HS-27A (cell line): ENCODE measurements around the gene NTM.

ENCODE experiments used
- DNase-seq: peaks from one replicate; pipeline ENCODE4 v3.0.0-alpha.2; 2012; ENCODE audit warnings: low read depth, missing footprints

Gene NTM

DNA sequence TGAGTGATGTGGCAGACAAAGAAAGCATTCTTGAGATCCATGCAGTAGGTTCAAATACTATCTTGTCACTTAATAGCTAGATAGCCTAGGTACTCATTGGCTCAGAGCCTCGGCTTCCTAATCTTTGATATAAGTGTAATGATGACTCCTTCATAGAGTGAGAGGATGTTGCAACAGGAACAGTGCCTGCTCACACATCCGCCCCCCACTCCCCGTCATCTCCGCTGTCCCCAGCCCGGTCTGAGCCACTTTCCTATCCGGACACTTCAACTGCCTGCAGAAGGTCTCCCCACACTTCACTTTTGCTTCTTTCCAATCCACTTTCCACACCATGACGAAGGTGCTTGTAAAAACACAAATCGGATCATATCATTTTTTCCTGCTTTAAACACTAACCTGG is 128.8 kb downstream of the NTM start:
- no peak for DNase-seq

DNA sequence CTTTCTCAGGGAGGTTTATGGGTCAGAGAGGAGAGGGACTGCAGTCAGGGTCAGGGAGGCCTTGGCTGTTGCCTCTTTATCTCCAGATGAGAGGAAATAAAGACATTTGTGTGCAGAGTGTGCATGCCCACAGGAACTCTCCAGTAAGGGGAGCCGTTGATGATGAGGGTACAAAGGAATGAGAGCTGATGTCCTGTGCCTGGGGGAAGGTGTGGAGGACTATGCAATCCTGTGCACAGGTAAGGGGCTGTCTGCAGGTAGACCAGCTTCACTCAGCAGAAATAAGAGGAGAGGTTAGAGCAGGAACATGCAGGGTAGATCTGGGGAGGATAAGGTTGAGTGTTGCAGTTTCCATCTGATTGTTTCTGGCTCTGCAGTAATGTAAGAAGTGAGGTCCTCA is 132.6 kb downstream of the NTM start:
- DNase-seq: no peak

DNA sequence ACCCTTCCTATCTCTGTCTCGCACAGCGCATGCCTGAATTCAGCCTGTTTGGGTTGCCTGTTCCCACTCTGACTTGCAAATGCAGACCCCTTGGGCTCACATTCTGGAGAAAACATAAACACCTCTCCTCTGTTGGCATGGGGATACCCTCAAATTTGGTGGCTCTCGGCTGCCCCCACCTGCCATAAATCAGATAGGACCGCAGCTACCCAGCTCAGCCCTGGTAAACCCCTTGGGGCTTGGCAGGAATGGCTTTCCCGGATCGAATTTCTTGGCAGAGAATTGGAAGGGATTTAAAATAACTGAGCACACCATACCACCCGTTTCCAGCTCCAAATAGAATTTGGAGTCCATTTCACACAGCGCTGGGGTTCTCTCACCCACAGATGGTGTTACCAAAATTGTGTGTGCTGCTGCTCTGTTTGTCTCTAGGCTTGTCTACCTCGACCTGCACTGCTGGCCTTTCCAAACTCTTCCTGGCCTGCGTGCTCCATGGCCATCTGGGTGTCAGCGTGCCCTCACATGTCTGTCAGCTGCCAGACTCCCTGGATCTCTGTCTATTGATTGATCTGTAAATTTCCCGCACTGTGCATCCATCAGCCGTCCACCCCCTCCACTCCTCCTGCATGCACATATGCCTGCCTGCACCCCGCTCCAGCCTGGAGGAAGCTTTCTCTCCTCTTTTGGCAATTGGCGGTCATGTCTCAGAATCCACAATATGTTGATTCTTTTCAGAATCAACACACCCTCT is 134.0 kb downstream of the NTM start:
- no peak for DNase-seq

DNA sequence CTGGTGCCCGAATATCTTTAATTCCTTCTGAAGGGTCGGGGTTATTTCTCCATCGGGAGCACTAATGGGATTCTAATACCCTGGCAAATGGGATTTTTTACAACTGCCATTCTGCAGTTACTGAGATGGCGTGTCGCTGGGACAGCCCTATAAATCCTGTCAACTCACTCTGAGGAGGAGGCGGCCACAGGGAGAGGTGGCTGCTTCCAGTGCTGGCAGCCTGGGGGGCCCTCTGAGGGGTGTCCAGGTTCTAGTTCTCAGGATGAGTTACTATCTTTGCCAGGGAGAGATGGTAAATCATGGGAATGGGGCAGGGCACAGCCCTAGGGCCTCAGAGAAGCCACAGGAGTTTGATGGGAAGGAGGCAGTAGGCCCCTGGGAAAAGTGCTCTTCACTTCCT is 135.9 kb downstream of the NTM start:
- no peak for DNase-seq

DNA sequence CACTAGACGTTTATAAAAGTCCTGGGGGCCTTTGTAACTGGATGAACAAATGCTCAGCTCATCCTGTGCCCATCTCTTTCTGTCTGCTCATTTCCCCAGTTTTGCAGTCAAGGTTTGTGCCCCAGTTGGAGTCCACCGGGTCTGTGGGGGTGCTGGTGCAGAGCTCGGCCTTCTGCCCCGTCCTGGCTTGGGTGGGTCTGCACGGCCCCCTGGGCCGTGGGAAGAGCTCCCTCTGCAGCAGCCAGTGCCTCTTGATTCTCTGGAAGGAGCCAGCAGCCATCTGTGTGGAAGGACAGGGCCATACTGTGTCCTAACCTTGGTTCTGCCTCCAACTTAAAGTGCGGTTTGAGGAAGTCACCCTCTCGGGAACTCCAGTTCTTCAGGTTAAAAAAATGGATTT is 140.2 kb downstream of the NTM start:
- no peak for DNase-seq

DNA sequence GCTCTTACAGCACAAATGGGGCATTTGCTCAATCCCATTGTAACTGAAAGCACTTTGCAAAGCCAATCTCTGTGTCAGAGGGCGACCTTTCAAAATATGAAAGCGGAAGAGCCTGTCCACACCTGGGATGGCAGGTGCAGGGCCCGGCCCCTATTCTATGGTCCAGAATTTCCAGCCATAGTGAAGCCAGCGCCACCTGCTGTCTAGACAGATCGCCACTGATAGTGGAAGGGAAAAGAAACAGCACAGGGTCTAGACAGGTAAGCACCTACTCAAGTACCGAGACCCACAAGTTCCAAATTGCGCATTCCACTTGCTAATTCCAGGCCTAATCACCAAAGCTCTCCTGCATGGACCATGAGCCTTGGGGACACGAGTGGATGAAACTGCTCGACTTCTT is 141.4 kb downstream of the NTM start:
- no peak for DNase-seq

DNA sequence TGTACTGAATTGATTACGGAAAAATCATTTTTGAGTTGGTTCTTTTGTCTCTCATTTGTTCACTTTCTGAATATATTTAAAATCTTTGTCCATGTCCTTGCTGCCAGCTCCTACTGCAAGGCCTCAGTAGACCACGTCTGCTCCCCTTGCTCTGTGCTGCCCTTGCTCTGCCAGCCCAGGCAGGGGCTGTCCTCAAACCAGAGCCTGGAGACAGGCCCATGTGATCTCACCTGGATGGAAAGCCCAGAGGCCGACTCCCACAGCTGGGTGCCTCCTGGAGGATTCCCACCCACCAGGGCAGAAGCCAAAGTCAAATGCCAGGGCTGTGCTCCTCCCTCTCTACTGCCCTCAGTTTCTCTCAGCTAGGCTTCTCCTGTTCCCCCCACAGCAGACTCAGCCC is 141.8 kb downstream of the NTM start:
- no peak for DNase-seq

DNA sequence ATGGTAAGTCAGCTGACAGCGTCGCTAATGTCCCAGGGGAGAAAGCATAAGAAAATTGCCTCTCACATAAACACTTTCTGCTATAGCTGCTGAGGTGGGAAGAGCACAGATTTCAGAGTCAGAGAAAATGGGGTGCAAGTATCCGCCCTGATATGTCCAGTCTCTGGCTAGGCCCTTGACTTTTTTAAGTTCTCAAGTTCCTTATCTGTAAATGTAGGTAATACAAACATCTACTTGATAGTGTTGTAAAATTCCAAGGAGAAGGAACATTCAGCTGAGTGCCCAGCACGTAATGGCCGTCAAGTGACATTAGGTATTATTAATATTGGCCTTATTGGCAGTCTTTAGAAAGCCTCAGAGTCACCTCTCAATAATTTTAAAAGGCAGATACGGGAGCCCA is 143.6 kb downstream of the NTM start:
- no peak for DNase-seq

DNA sequence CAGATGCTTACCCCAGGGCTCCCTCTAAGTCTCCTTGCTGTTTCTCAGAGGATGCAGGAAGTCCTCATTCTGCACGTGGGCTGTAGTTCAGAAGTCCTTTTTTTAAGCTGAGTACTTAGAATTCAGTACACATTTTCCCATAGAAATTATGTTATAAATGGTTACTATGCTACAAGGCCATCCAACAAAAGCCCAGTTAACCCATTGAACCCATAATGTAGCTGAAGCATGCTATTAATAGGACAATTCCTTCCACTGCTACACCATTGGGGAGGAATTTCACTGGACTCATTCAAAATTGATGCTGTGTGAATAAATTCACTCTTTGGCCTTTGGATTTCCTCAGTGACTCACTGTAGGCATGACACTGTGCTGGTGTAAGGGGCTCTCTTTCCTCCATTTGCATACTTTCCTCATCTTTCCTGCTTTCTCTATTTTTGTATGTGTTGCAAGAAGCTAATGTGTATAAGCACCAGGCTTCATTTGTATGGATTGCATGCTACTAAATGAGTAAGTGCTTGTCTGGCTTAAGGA is 148.0 kb downstream of the NTM start:
- no peak for DNase-seq

DNA sequence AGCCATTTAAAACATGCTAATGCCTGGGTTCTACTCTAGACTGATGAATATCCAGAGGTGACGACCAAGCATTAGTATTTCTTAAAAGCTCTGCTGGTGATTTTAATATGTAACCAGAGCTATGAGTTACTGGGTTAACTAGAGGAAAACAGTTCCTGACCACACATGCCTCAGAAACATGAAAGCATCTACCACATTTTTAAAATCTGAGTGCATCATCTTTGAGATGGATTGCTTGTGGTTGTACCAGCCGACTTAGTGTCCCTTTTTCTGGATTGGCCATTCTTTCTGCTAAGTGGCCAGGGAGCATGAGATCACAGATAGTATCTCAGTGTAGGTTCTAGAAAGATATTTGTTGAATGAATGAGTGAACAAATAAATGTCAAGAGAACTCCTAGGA is 152.4 kb downstream of the NTM start:
- no peak for DNase-seq

DNA sequence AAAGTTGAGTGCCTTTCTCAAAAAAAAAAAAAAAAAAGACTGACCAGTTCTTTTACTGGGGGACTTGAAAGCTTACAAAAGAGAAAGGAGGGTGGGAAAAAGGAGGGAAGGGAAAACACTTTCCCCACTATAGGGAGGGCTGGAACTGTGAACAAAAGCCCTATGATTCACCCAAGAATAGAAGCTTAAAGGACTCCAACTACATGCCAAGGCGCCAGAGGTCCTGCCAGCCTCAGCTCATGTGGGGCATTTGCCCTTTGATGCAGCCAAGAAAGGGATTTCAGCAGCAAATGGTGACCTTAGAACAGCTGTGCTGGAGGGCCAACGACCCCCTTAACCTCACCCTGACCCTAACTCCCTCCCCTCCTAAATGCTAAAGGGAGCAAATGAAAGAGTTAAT is 160.0 kb downstream of the NTM start:
- no peak for DNase-seq

DNA sequence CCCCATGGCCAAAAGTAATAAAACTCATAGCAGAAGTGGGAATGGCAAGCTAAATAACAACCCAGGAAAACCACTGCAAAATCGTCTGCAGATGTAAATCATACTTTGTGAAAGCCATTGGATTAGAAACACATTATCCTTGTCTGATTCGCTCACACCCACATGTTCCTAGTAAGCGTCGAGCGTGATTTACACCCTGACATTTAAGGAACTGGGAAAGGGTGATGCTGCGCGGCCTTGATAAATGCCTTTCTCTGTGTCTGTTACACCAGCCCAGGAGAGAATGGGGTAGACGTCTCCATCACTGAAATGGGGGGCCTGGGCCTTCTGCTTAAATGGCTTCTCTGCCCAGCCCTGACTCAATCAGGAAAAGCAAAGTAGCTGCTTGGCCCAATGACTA is 162.7 kb downstream of the NTM start:
- DNase-seq: no peak

DNA sequence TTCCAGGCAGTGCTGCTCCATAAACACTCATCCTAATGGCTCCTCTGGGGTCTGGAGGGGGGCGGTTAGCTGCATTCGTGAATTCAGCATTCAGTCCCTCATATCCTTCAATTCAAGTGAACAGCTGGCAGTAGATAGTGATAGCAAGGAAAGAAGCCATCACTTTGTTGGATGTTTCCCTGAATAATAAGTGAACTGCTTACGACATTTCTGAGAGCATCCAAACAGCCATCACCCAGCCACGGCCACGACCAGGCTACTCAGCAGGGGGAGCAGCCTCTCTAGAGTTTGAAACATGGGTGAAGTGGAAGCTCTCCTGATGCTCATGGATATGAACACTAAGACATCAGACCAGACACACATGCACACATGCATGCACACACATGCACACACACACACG is 163.6 kb downstream of the NTM start:
- no peak for DNase-seq

DNA sequence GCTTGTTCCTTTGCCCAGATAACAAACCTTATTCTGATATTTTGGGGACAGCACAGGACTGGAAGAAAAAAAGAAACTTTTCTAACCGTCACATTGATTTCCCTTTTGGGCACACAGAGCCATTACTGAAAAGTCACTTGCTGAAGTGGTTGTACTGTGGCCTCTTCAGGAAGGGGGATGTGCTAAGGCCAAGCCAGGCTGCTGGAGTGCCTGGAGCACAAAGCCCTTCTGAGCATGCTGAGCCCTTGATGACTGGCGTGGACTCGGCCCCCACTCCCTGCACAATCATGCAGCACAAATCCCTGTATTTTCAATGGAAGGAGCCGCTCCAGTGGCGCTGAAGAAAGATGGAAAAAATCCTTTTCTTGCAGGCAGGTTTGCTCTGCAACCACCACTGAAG is 164.2 kb downstream of the NTM start:
- no peak for DNase-seq

DNA sequence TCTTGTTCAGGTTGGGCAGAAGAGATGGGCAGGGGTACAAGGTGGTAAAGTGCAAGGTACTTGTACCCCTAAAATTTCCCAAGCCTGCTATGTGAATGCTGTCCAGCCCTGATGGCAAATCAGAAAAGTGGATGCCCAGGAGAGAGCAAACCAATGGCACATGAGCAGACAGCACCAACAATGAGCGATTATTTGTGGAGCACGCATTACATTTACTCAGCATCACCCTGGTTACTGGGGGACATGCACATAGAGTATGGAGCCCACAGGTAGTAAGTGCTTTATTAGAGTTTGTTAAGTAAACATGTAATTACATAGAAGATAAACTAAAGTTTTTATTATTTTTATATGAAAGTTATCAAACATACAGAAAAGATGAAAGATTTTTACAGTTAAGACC is 165.7 kb downstream of the NTM start:
- no peak for DNase-seq

DNA sequence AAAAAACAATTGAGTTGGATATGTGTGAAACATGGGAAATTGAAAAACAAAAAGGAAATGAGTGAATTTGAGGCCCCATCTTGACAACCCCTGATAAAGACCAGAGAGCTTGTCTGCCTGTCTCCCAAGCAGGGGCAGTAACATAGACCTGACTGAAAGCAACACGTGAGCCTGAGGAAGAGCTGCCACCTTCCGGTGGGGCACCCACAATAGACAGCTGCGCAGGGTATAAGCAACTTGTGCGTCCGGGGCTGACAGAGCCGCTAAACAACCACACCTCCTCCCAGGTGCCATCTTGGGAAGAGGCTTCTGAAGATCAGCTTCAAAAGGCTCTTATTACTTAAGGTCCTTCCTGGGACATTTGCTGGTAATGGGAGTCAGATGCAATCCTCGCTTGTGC is 166.8 kb downstream of the NTM start:
- DNase-seq: no peak

DNA sequence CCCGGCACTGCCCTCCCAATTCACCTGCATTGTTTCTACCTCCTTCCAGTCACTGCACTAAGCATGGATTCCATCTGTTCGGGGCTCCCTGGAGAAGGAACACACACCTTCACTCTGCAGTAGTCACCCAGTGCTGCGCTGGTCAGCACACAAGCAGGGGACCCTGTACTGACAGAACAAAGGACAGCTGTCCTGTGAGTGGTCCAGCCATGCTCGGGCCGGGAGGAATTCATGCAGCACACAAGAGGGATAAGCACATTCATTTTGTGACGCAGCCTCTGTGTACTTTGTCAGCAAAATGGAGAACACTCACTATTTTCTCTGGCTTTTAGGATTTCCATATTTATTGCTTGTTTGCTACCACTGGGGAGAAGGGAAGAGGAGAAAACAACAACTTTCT is 167.3 kb downstream of the NTM start:
- no peak for DNase-seq

DNA sequence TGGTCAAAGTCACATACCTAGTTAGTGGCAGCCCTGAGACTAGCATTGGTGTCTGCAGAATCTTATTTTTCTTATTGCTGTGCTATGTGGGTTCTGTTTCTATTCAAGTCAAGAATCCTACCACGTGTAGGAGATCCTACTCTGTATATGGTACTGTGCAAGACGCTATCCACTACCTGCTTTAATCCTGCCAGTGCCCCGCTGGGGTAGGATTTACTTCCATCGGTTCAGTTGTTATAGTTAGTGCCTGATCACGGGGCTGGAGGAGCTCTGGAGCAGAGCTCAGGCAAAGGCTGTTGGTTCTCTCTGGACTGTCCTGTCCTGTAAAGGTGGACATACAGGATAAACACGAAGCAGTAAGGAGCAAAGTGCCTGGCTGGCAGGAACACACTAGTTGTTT is 167.9 kb downstream of the NTM start:
- DNase-seq: no peak

DNA sequence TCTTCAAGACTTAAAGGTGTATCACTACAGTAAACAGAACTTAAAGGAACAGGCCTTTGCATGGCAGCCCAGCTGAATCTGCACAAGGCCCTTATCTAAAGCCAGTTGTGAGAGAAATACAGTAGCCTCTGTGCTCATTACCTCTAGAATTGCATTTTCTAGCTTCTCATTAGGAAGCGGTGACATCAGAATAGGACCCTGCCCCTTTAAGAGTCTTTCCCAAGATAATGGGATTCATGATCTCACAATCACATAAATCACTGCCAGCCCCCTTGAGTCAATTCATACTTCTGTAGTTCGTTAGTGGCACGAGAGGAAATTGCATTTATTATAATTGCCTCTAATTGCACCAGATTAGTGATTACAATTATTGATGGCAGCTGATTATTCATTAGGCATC is 170.3 kb downstream of the NTM start:
- no peak for DNase-seq

DNA sequence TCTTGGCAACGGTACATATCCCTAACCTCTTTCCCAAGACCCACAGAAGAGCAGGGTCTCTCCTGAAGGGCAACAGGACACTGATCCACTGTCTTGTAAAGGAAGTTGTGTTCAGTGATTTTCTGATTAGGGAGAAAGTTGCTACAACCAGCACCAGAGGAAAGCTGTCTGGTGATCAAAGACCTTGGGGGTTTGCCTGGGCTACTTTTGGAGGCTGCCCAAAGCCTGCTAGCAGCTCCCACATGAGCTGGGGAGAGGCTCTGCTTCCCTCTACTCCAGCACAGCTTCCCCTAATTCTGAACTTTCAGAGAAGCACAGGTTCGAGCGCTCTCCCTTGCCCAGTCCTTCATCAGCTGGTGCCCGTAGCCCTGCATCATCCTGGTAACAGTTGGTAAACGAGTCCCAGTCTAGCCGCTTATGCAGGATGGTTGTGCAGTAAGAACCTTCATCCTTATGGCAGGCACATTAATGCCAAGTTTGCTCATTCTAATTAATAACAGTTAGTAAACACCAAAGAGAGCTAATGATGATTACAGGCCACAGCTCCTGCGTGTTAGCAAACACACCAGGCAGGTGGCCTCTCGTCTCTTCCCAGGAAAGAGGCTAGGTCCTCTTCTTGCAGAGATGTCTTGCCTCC is 173.1 kb downstream of the NTM start:
- no peak for DNase-seq

DNA sequence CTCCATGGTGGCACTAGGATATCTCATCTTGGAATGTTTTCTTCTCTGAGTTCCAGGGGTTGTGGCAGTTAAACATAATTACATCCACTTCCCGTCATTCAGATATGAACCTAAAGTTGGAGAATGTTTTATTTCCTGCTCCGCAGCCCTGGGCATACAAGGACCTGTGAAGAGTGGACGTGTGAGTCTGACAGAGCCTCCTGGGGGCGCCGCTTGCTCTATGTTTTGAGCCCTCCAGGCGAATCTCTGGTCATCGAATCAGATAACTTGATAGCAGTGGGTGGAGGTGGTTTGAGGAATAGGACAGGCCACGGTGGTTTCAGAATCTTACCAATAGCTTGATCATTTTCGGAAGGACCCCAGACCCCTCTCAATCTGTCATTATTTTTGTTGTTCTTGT is 174.2 kb downstream of the NTM start:
- no peak for DNase-seq

DNA sequence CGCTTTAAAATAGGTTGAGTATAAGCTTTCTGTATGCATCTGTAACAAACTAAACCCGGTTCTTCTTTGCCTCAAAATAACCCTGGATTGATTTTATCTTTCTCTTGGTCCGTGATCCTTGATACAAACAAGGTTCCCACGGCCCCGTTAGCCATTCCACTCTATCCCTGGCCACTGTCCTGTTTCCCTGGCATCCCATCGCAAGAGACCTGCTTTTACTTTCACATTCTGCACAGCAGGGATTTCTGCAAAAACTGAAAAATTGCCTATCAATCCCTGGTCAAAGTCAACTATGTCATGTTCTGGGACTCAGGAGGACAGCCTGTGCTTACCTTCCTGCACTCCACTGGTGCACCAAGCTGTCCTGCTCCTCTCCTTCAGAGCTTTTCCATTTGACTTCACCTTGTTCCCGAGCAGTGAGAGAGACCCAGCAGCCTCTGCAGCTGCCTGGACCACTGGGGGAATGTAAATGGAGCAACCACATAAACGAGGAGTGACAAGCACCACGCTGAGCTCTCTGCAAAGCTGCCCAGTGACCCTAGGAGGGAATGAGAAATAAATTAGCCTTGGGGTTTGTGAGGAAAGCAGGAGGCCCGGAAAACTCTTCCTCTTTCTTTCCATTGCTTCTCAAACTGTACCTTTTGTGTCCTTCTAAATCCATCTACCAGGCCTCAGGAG is 175.9 kb downstream of the NTM start:
- DNase-seq: no peak

DNA sequence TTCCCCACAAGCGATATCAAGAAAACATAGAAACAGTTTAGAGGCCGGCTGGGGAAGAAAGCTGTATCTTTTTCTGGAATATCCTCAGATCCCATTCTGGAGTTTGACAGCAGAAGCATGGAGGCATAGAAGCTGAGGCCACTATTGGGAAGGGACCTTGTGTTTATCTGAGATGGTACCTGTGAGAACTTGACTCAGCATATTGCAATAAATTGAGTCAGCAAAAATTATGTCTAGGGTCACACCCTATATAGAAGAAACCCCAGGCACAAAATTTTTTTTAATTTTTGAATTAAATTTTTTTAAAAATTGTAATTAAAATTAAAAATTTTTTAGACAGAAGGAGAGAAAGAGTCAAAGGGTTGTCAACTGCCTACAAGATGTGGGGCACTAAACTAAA is 178.7 kb downstream of the NTM start:
- no peak for DNase-seq
